SK-N-SH (cell line): ENCODE data around the gene ARHGAP15.

ENCODE experiments used
- EP300 ChIP-seq, 2 experiments: IDR thresholded peaks; 2 replicates each; pipeline versions ENCODE4 v1.4.0 to v1.6.1; 2012; ENCODE audit warnings: borderline replicate concordance in 1 of 2, low read depth in 1 of 2, low read length in 1 of 2
- GATA2 ChIP-seq: sonication (generic); formaldehyde crosslinking; IDR thresholded peaks from 2 replicates; pipeline ENCODE4 v1.5.0; 2020; ENCODE audit warnings: mild to moderate bottlenecking, missing genetic modification reagents
- SIN3A ChIP-seq: IDR thresholded peaks from 2 replicates; pipeline ENCODE4 v1.6.1; 2012; ENCODE audit warnings: low read depth, mild to moderate bottlenecking, low read length, moderate library complexity, borderline replicate concordance
- USF1 ChIP-seq: IDR thresholded peaks from 2 replicates; pipeline ENCODE4 v1.4.0; 2012; ENCODE audit warnings: low read depth, borderline replicate concordance
- TF ChIP-seq, protein P1 (sequence below): fragments of 200-600 bp; sonication (generic); IDR thresholded peaks from 2 replicates; pipeline ENCODE4 v1.6.1; 2017; ENCODE audit warnings: antibody characterized with exemption, mild to moderate bottlenecking, moderate library complexity
- TF ChIP-seq, protein P2 (sequence below): IDR thresholded peaks from 2 replicates; pipeline ENCODE4 v1.4.0; 2012; ENCODE audit warnings: low read depth

- no peak for TF ChIP-seq EP300 (IDR thresholded peaks at IDR 0.05; ENCODE audit: borderline replicate concordance in 1 of 2, low read depth in 1 of 2, low read length in 1 of 2)
- TF ChIP-seq, protein P1, sequence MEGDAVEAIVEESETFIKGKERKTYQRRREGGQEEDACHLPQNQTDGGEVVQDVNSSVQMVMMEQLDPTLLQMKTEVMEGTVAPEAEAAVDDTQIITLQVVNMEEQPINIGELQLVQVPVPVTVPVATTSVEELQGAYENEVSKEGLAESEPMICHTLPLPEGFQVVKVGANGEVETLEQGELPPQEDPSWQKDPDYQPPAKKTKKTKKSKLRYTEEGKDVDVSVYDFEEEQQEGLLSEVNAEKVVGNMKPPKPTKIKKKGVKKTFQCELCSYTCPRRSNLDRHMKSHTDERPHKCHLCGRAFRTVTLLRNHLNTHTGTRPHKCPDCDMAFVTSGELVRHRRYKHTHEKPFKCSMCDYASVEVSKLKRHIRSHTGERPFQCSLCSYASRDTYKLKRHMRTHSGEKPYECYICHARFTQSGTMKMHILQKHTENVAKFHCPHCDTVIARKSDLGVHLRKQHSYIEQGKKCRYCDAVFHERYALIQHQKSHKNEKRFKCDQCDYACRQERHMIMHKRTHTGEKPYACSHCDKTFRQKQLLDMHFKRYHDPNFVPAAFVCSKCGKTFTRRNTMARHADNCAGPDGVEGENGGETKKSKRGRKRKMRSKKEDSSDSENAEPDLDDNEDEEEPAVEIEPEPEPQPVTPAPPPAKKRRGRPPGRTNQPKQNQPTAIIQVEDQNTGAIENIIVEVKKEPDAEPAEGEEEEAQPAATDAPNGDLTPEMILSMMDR: no peak
- no peak for TF ChIP-seq GATA2 (CRISPR knock-in tag)
- no peak for TF ChIP-seq USF1
- TF ChIP-seq, protein P2, sequence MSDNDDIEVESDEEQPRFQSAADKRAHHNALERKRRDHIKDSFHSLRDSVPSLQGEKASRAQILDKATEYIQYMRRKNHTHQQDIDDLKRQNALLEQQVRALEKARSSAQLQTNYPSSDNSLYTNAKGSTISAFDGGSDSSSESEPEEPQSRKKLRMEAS: no peak
- TF ChIP-seq SIN3A: no peak
These were observed 599.3 kb downstream of the ARHGAP15 start for GRCh38 chr2:143728498-143728897.
